AG10803 (cell line): ENCODE results near the gene C8G.

Experiments
- DNase-seq: peaks from one replicate; pipeline ENCODE4 v3.0.0; 2010; ENCODE audit warnings: low read depth
- H3K4me3 ChIP-seq: 2 replicates; pipeline ENCODE4 v1.5.1; 2011; ENCODE audit warnings: mild to moderate bottlenecking, low read length, control low read depth
- TF ChIP-seq, protein P1 (sequence below): conservative IDR thresholded peaks from 2 replicates; pipeline ENCODE4 v1.5.1; 2011; ENCODE audit warnings: mild to moderate bottlenecking, low read length, control low read depth, inconsistent platforms

The C8G gene

DNA sequence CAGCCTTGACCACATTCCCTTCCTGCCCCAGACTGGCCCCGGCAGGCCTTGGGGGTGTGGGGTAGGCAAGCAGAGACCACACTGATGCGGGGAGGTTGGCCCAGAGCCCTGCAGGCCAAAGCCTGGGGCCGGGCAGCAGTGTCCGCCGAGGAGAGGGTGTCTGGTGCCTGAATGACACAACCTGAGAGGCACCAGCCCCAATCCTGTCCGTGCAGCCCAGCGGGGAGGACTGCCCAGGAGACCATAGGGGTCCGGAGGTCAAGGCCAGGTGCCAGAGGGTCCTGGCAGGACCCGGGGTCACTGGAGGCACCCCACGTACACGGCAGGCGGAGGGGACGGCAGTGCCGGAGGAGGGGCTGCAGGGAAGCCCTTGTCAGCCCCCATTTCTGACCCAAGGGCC, 26.7 kb downstream of the C8G start:
- no peak overlapping the region for H3K4me3 ChIP-seq
- DNase-seq = no peak

DNA sequence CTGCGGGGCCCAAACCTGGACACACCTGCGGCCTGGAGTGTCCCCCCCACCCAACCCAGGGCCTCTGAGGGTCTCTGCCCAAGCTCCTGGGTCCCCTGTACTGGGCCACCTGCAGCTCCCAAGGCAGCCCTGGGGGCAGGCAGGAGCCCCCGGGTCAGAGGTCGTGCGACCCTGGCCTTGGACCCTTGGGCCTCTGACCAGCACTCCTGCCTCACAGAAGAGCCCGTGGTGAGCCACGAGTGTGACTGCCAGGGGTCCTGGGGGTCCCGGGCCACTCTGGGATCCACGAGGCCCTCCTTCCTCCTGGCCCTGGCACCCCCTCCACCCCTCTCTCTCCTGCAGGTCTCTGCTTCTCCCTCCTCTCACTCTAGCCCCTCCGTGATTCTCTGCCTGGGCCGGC, 27.3 kb downstream of the C8G start:
- no peak for DNase-seq
- TF ChIP-seq, protein P1, sequence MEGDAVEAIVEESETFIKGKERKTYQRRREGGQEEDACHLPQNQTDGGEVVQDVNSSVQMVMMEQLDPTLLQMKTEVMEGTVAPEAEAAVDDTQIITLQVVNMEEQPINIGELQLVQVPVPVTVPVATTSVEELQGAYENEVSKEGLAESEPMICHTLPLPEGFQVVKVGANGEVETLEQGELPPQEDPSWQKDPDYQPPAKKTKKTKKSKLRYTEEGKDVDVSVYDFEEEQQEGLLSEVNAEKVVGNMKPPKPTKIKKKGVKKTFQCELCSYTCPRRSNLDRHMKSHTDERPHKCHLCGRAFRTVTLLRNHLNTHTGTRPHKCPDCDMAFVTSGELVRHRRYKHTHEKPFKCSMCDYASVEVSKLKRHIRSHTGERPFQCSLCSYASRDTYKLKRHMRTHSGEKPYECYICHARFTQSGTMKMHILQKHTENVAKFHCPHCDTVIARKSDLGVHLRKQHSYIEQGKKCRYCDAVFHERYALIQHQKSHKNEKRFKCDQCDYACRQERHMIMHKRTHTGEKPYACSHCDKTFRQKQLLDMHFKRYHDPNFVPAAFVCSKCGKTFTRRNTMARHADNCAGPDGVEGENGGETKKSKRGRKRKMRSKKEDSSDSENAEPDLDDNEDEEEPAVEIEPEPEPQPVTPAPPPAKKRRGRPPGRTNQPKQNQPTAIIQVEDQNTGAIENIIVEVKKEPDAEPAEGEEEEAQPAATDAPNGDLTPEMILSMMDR = no peak
- no peak overlapping the region for H3K4me3 ChIP-seq

More for the DNA sequence above, 26.7 kb downstream of the C8G start:
- TF ChIP-seq, protein P1 = no peak

DNA sequence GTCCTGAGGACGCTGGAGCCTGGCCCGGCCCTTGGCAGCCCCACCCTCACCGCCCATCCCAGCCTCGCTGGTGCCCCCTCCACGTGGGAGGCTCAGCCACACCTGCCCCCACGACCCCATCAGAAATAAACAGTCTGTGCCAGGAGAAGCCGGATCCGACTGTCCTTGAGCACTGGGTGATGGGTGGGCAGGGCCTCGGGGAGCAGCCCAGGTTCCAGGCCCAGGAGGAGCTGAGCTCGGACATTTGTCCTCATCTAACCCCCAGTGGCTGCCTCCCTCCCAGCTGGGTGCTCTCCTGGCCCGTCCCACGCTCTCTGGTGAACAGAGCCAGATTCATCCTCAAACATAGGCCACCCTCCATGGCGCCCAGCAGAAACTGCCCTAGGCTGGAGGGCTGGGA, 27.7 kb downstream of the C8G start:
- DNase-seq = no peak
- H3K4me3 ChIP-seq = no peak overlapping the region
- TF ChIP-seq, protein P1 = no peak

DNA sequence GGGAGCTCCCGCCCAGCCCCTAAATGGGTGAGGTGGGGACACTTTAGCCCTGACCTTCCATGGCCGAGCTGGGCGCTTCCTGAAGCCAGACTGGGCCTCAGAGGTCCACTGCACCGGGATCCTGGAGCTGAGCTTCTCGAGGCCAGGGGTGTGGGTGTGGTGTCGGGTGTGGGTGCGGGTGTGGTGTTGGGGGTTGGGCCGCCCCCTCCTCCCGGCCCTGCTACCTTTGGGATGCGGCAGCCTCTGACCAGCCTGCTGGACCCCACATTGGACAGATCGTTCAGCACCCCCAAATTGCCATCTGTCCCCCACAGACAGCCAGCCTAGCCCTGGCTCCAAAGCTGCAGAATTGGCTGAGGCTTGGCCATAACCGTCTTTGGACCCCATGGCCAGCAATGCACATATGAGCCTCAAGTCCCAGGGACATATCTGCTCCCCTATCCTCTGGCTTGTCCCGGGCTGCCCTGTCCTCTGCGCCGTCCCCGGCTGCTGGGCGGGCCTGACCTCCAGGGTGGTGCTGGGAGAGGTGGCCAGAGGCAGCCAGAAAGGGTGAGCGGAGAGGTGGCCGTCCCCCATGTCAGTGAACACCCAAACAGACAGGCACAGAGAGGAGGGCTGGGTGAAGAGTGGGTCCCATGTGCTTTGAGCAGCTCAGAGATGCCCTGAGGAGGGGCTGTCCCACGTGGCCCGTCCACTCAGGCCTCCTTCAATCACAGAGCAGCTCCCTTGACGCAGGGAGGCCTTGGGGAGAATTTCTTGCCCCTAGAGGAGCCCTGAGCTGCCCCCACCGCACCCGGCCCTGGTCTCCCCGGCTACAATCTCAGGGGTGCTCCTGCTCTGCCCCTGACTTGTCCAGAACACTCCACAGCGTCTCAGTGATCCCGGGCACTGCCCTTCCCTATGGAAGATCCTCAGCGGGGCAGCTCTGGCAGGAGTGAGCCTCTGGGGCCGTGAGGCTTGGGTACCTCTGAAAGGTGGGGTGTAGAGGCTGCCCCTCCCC, 28.9 kb downstream of the C8G start:
- TF ChIP-seq, protein P1 = no peak
- DNase-seq = no peak
- no peak overlapping the region for H3K4me3 ChIP-seq

DNA sequence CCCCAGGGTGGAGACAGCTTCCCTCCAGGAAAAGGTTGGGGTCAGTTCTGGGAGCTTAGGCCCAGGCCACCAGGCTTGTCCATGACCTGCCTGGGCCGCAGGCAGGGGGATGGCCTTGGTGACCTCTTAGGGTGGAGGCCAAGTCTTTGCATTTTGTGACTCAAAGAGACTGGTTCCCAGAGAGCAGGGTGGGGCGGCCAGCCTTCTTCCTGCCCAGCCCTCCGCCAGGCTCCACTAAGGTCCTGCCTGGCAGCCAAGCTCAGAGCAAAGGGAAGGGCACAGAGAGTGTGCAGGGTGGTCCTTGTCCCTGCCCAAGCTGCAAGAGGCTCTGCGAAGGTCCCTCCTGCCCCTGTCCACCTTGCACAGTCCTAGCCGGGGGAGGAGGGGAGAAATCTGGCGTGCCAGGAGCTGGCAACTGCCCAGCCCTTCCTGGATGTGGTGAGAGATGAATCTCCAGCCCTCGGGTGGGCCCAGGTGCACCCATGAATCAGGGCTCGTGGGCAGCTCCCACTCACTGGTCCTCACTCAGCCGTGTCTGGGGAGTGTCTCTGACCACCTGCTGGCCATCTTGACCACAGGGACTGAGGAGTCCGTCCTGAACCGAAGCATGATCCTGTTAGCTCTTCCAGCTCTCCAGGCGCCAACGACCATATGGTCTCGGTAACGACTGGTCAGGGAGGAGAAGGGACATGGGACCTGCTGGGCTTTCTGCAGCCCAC, 29.9 kb downstream of the C8G start:
- no peak overlapping the region for H3K4me3 ChIP-seq
- TF ChIP-seq, protein P1 = no peak
- DNase-seq = no peak

- TF ChIP-seq, protein P1 = peak; percentile 27; the same call in 1 of the 2 replicates
- H3K4me3 ChIP-seq = no peak overlapping the region
- DNase-seq = peak; percentile 34
These were observed 30.6 kb downstream of the C8G start for GRCh38 chr9:136975644-136976043.
